CD8-positive, alpha-beta memory T cell (primary cell): Measurements from ENCODE around the gene SHC3. TPM values are rescaled to one million over a fixed set of nuclear protein-coding genes. Genes with fewer than 3 reads are reported as not detected.

ENCODE experiments used
- CTCF ChIA-PET: fragments of 350-600 bp; sonication (Branson Sonifier 250); formaldehyde crosslinking; loops from one replicate; lab custom pipeline; 2021; ENCODE audit warnings: antibody characterized with exemption; lab: Charles Lee
- POLR2A ChIA-PET: fragments of 350-600 bp; sonication (Branson Sonifier 250); formaldehyde crosslinking; loops from one replicate; lab custom pipeline; 2021; ENCODE audit warnings: antibody characterized with exemption; lab: Charles Lee
- DNase-seq, 5 donors: peaks; one replicate each; pipeline versions ENCODE4 v3.0.0 to v3.0.0-alpha.2; 2020 to 2022; ENCODE audit warnings: mixed read lengths in 1 of 5
- H3K27ac ChIP-seq: one replicate; pipeline ENCODE4 v1.7.0; 2013; ENCODE audit warnings: low read depth, mild to moderate bottlenecking, low read length, moderate library complexity
- H3K27me3 ChIP-seq: 2 replicates; pipeline ENCODE4 v1.7.0; 2013; ENCODE audit warnings: low read length, mild to moderate bottlenecking; ENCODE audit not compliant: insufficient read depth, poor library complexity, severe bottlenecking
- H3K36me3 ChIP-seq: 2 replicates; pipeline ENCODE4 v1.7.0; 2013; ENCODE audit warnings: mild to moderate bottlenecking, low read length, moderate library complexity; ENCODE audit not compliant: insufficient read depth
- H3K4me1 ChIP-seq: 2 replicates; pipeline ENCODE4 v1.7.0; 2013; ENCODE audit warnings: mild to moderate bottlenecking, low read length, moderate library complexity; ENCODE audit not compliant: insufficient read depth
- H3K4me3 ChIP-seq: 2 replicates; pipeline ENCODE4 v1.7.0; 2013; ENCODE audit warnings: mild to moderate bottlenecking, low read length
- H3K9me3 ChIP-seq: 2 replicates; pipeline ENCODE4 v1.7.0; 2013; ENCODE audit warnings: mild to moderate bottlenecking, low read length
- H3K27ac Mint-ChIP-seq, 8 donors: one replicate each; pipeline ENCODE4 v1.8.0; 2020 to 2021; ENCODE audit warnings: mixed read lengths in 8 of 8, mild to moderate bottlenecking in 6 of 8, inconsistent platforms in 3 of 8, moderate library complexity in 3 of 8
- H3K27me3 Mint-ChIP-seq, 2 donors: one replicate each; pipeline ENCODE4 v1.8.0; 2020 to 2021; ENCODE audit warnings: mixed read lengths in 2 of 2, mild to moderate bottlenecking in 1 of 2, moderate library complexity in 1 of 2
- H3K36me3 Mint-ChIP-seq, 3 donors: one replicate each; pipeline ENCODE4 v1.8.0; 2020 to 2021; ENCODE audit warnings: mixed read lengths in 3 of 3, inconsistent platforms in 1 of 3, mild to moderate bottlenecking in 1 of 3
- H3K4me1 Mint-ChIP-seq, 3 donors: one replicate each; pipeline ENCODE4 v1.8.0; 2020 to 2021; ENCODE audit warnings: mixed read lengths in 3 of 3, inconsistent platforms in 1 of 3, mild to moderate bottlenecking in 1 of 3
- H3K4me3 Mint-ChIP-seq, 7 donors: one replicate each; pipeline ENCODE4 v1.8.0; 2020 to 2021; ENCODE audit warnings: mixed read lengths in 7 of 7, mild to moderate bottlenecking in 6 of 7, moderate library complexity in 4 of 7, inconsistent platforms in 2 of 7
- H3K9me3 Mint-ChIP-seq, 5 donors: one replicate each; pipeline ENCODE4 v1.8.0; 2020 to 2022; ENCODE audit warnings: mixed read lengths in 5 of 5, mild to moderate bottlenecking in 3 of 5, moderate library complexity in 2 of 5, inconsistent platforms in 1 of 5
- polyA plus RNA-seq: library from polyadenylated mRNA; unstranded; fragments of 300-500 nt; fragmentation: Illumina TruSeq; gene quantifications from one replicate; pipeline ENCODE4 v1.2.3, GENCODE V29; 2021
- total RNA-seq, 2 experiments: library from RNA; stranded (reverse); gene quantifications; one replicate each; pipeline ENCODE4 v1.2.3, GENCODE V29; 2021

The SHC3 gene
- total and polyA plus RNA-seq, 3 experiments from 2014 or later = not detected

DNA sequence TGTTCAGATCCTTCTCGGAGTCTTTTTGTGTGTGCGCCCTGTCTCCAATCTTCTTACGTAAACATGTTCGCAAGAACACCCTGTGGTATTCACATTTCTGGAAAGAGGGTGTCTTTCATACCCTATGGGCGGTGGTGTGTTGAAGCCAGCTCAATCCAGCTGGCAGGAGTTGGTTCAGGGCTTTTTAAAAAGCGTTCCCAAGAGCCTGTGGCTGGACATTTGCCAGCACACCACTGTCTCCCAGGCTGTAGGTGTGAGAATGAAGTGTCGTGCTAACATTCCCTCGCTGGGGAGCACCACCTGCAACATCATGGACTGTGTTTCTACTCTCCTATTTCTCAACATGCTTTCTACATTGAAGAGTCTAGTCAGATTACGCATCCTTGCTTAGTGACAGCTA is 135.6 kb downstream of the SHC3 start:
- no peaks in the 10 kb centered on the region for H3K4me1 ChIP-seq
- no peak overlapping the region for H3K27ac Mint-ChIP-seq
- no peaks in the 10 kb centered on the region for H3K36me3 Mint-ChIP-seq
- CTCF ChIA-PET = no interaction called here
- POLR2A ChIA-PET = no interaction called here
- H3K9me3 Mint-ChIP-seq = no peaks in the 10 kb centered on the region
- no peaks in the 10 kb centered on the region for H3K27me3 ChIP-seq
- H3K4me3 Mint-ChIP-seq = no peak overlapping the region
- H3K9me3 ChIP-seq = no peaks in the 10 kb centered on the region
- no peak for DNase-seq
- H3K4me1 Mint-ChIP-seq = no peaks in the 10 kb centered on the region
- H3K36me3 ChIP-seq = no peaks in the 10 kb centered on the region
- no peak overlapping the region for H3K27ac ChIP-seq
- no peak overlapping the region for H3K4me3 ChIP-seq
- peaks cover 5 to 16% of the 10 kb centered on the region in 2 donors for H3K27me3 Mint-ChIP-seq

DNA sequence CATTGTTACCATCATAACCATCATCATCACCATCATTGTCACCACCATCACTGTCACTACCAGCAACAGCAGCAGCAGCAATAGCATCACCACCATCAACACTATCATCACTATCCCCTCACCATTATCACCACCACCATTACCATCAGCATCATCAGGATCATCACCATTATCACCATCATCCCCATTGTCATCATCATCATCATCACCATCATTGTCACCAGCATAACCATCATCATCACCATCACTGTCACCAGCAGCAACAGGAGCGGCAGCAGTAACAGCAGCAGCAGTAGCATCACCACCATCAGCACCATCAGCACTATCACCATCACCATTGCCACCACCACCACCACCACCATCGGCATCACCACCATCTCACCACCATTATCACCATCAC is 139.0 kb downstream of the SHC3 start:
- H3K4me1 Mint-ChIP-seq = no peaks in the 10 kb centered on the region

DNA sequence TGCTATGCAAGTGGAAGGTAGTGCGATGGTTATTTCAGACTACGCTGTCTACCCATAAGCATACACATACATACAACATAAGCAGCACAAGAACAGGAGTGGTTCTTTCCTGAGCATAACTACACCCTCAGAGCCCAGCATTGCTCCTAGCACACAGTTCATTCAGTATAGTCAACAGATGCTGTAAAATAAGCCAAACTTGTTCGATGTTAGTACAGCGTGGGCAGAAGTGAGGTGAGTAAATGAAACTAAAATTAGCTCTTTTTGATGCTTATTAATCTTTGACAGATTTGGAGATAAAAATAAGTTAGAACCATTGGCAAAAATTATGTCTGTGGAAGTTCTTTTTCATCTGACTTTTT is 139.5 kb downstream of the SHC3 start:
- no peaks in the 10 kb centered on the region for H3K9me3 ChIP-seq
- H3K27ac Mint-ChIP-seq = no peak overlapping the region
- no peak overlapping the region for H3K4me3 ChIP-seq
- no peak overlapping the region for H3K27ac ChIP-seq
- peaks cover 12 to 26% of the 10 kb centered on the region in 2 donors for H3K27me3 Mint-ChIP-seq
- DNase-seq = no peak
- no peaks in the 10 kb centered on the region for H3K4me1 ChIP-seq
- H3K4me3 Mint-ChIP-seq = no peak overlapping the region
- H3K9me3 Mint-ChIP-seq = no peaks in the 10 kb centered on the region
- no peaks in the 10 kb centered on the region for H3K27me3 ChIP-seq
- ChIA-PET CTCF (no interaction called here), POLR2A (no interaction called here)
- H3K36me3 Mint-ChIP-seq = no peaks in the 10 kb centered on the region
- H3K4me1 Mint-ChIP-seq = no peaks in the 10 kb centered on the region
- no peaks in the 10 kb centered on the region for H3K36me3 ChIP-seq

More for the DNA sequence above, 139.0 kb downstream of the SHC3 start:
- Mint-ChIP-seq H3K4me3 (no peak overlapping the region), H3K27me3 (peaks cover 8 to 21% of the 10 kb centered on the region in 2 donors), H3K27ac (no peak overlapping the region), H3K36me3 (no peaks in the 10 kb centered on the region), H3K9me3 (no peaks in the 10 kb centered on the region)
- no peak for DNase-seq
- Histone ChIP-seq H3K9me3 (no peaks in the 10 kb centered on the region), H3K4me3 (no peak overlapping the region), H3K4me1 (no peaks in the 10 kb centered on the region), H3K27ac (no peak overlapping the region), H3K36me3 (no peaks in the 10 kb centered on the region), H3K27me3 (no peaks in the 10 kb centered on the region)
- ChIA-PET CTCF (no interaction called here), POLR2A (no interaction called here)

DNA sequence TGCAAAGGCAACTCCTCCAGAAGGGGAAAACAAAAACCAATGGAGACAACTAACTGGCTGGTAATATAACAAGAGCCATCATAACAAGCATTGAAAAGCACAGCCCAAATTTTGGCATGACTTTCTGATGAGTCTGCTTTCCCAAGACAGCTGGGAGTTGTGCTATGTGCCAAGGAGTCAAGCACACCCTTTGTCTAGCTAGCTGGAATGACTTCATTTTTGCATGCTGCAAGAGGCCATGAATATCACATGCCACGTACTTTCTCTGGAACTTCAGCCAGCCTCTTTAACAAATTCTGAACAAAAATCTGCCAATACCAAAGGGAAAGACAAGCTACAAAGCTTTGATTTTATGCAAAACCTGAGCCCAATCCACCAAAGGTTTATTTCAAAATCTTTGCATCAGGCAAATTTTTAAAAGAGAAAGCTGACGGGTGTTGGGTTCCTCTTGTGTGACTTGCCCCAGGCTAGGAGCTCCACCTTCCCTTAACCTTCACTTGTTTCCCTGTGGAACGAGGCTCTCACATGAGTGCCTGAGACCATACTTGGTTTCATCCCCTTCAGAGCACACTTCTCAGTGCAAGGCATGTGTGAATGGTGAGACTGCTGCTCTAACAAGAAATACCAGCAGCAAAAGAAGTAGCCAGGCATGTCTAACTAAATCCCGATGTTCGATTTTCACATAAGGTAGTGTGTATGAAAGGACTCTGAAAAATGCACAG is 140.1 kb downstream of the SHC3 start:
- Mint-ChIP-seq H3K27ac (no peak overlapping the region), H3K9me3 (no peaks in the 10 kb centered on the region), H3K27me3 (peaks cover 13 to 29% of the 10 kb centered on the region in 2 donors), H3K36me3 (no peaks in the 10 kb centered on the region), H3K4me1 (no peaks in the 10 kb centered on the region), H3K4me3 (no peak overlapping the region)
- Histone ChIP-seq H3K27ac (no peak overlapping the region), H3K36me3 (no peaks in the 10 kb centered on the region), H3K27me3 (no peaks in the 10 kb centered on the region), H3K4me1 (no peaks in the 10 kb centered on the region), H3K9me3 (no peaks in the 10 kb centered on the region), H3K4me3 (no peak overlapping the region)
- DNase-seq = no peak
- POLR2A ChIA-PET = no interaction called here
- CTCF ChIA-PET = no interaction called here

- H3K27me3 Mint-ChIP-seq = peaks cover 13 to 31% of the 10 kb centered on the region in 2 donors
- ChIA-PET POLR2A (no interaction called here), CTCF (no interaction called here)
- H3K36me3 Mint-ChIP-seq = no peaks in the 10 kb centered on the region
- no peaks in the 10 kb centered on the region for H3K4me1 Mint-ChIP-seq
- no peak for DNase-seq
- H3K4me3 Mint-ChIP-seq = peak overlapping the region in 1 of 7 donors; percentile 41
- H3K27ac ChIP-seq = no peak overlapping the region
- H3K27ac Mint-ChIP-seq = no peak overlapping the region
- H3K36me3 ChIP-seq = no peaks in the 10 kb centered on the region
- H3K4me3 ChIP-seq = no peak overlapping the region
- no peaks in the 10 kb centered on the region for H3K9me3 ChIP-seq
- H3K27me3 ChIP-seq = no peaks in the 10 kb centered on the region
- no peaks in the 10 kb centered on the region for H3K4me1 ChIP-seq
- no peaks in the 10 kb centered on the region for H3K9me3 Mint-ChIP-seq
These were observed 140.7 kb downstream of the SHC3 start for GRCh38 chr9:89037891-89038290.

GRCh38 chr9:89037346-89037745 is 141.3 kb downstream of the SHC3 start:
- ChIA-PET POLR2A (no interaction called here), CTCF (no interaction called here)
- DNase-seq = no peak
- Histone ChIP-seq H3K4me1 (no peaks in the 10 kb centered on the region), H3K9me3 (no peaks in the 10 kb centered on the region), H3K4me3 (no peak overlapping the region), H3K27ac (no peak overlapping the region), H3K36me3 (no peaks in the 10 kb centered on the region), H3K27me3 (no peaks in the 10 kb centered on the region)
- Mint-ChIP-seq H3K4me3 (no peak overlapping the region), H3K36me3 (no peaks in the 10 kb centered on the region), H3K27ac (no peak overlapping the region), H3K27me3 (peaks cover 13 to 37% of the 10 kb centered on the region in 2 donors), H3K4me1 (no peaks in the 10 kb centered on the region), H3K9me3 (no peaks in the 10 kb centered on the region)

DNA sequence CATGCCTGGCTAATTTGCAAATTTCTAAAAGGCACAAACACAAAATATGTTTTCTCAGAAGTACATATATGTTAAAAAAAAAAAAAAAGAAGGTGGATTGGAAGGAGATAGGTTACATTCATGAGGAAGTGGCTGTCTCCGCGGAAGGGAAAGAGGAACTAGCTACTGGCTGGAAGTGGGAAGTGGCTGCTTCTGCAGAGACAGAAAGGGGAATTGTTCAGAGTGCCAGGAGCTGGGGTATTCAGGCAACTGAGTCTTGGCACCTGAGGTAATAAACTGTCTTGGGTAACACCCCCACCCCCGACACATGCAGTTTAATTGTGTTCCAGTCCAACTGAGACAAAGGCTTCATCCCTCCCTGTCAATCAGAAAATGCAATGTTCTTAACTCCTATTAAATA is 141.7 kb downstream of the SHC3 start:
- H3K9me3 ChIP-seq = no peaks in the 10 kb centered on the region
- Mint-ChIP-seq H3K4me3 (no peak overlapping the region), H3K9me3 (no peaks in the 10 kb centered on the region), H3K27me3 (peaks cover 15 to 41% of the 10 kb centered on the region in 2 donors), H3K4me1 (no peaks in the 10 kb centered on the region), H3K36me3 (no peaks in the 10 kb centered on the region), H3K27ac (no peak overlapping the region)
- H3K27me3 ChIP-seq = no peaks in the 10 kb centered on the region
- CTCF ChIA-PET = no interaction called here
- no peaks in the 10 kb centered on the region for H3K4me1 ChIP-seq
- POLR2A ChIA-PET = no interaction called here
- H3K36me3 ChIP-seq = no peaks in the 10 kb centered on the region
- H3K4me3 ChIP-seq = no peak overlapping the region
- DNase-seq = no peak
- H3K27ac ChIP-seq = no peak overlapping the region

DNA sequence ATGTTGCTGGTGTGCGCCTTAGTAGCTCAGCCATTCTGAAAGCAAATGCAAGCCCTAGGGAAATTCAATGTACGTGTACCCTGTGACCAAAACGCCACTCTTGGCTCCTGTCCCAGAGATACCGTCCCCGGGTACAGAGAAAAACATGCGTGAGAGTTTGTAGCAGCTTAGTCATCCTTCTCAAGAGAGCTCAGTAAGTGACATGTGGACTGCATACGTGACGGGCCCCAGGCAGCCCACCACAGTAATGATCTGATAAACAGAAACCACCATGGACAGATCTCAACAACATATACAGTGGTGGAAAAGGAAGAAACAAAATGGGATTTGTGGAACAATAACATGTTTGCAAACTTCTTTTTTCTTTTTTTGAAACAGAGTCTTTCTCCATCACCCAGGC is 142.2 kb downstream of the SHC3 start:
- CTCF ChIA-PET = no interaction called here
- no peak for DNase-seq
- Mint-ChIP-seq H3K36me3 (no peaks in the 10 kb centered on the region), H3K4me1 (no peaks in the 10 kb centered on the region), H3K9me3 (peaks cover 0 to 4% (median 0%) of the 10 kb centered on the region in 5 donors), H3K27me3 (peaks cover 15 to 42% of the 10 kb centered on the region in 2 donors), H3K27ac (peak overlapping the region in 2 of 8 donors; percentile 18 to 43), H3K4me3 (no peak overlapping the region)
- no peaks in the 10 kb centered on the region for H3K36me3 ChIP-seq
- no peaks in the 10 kb centered on the region for H3K9me3 ChIP-seq
- no peak overlapping the region for H3K4me3 ChIP-seq
- H3K27ac ChIP-seq = no peak overlapping the region
- POLR2A ChIA-PET = no interaction called here
- no peaks in the 10 kb centered on the region for H3K27me3 ChIP-seq
- no peaks in the 10 kb centered on the region for H3K4me1 ChIP-seq
